K562 (cell line): ENCODE measurements around the gene DOCK3. TPM values are rescaled to one million over a fixed set of nuclear protein-coding genes. Genes with fewer than 3 reads are reported as not detected.

Source experiments
- ATAC-seq: fragments of 200-7000 bp; cut with Tn5 transposase; 3 replicates; pipeline ENCODE4 v1.9.1; 2020; ENCODE audit warnings: moderate library complexity
- BruUV-seq: library from RNA; stranded (reverse); fragments of 400-500 nt; replicated peaks from 2 replicates; lab custom pipeline; 2021; lab: Mats Ljungman, UMichigan
- CTCF ChIA-PET: fragments of 300-600 bp; formaldehyde crosslinking; extraction: SDS; loops from one replicate; lab custom pipeline; 2021; ENCODE audit warnings: low intra/inter-chr PET ratio; lab: Yijun Ruan, JAX
- POLR2A ChIA-PET: fragments of 300-600, 350-650 bp; sonication (Branson Sonifier 250); formaldehyde crosslinking; extraction: SDS; loops from one replicate; lab custom pipeline; 2021; ENCODE audit warnings: antibody characterized with exemption, inconsistent platforms; lab: Yijun Ruan, JAX
- DNase-seq, 4 experiments: peaks; one replicate each; pipeline versions ENCODE4 v3.0.0 to v3.0.0-alpha.2; 2011 to 2018; ENCODE audit warnings: low spot score in 3 of 4, mixed read lengths in 3 of 4; ENCODE audit errors: extremely low read depth in 1 of 4
- FAIRE-seq: peaks from 2 replicates; lab custom pipeline; 2011; peaks lifted over from hg19 to GRCh38; lab: Jason Lieb, UNC
- H2AFZ ChIP-seq: 2 replicates; pipeline ENCODE4 v1.6.0; 2011; ENCODE audit warnings: low read depth, low read length, control low read depth, inconsistent platforms
- H3K27ac ChIP-seq: fragments of 200-600 bp; 3 replicates; pipeline ENCODE4 v1.8.0; 2011; ENCODE audit warnings: low read depth, mild to moderate bottlenecking, control low read depth, inconsistent platforms, low read length, moderate library complexity, mixed read lengths; ENCODE audit errors: extremely low read depth
- H3K27me3 ChIP-seq, 2 experiments: fragments of 300-600 bp in 1 of 2; 2 replicates in 1 of 2; 3 replicates in 1 of 2; pipeline versions ENCODE4 v1.6.0 to v1.8.0; 2011; ENCODE audit warnings: inconsistent platforms in 2 of 2, low read length in 2 of 2, mild to moderate bottlenecking in 1 of 2, mixed read lengths in 1 of 2, moderate library complexity in 1 of 2; ENCODE audit not compliant: control insufficient read depth in 2 of 2, insufficient read depth in 2 of 2
- H3K36me3 ChIP-seq: fragments of 300-600 bp; 3 replicates; pipeline ENCODE4 v1.8.0; 2011; ENCODE audit warnings: mild to moderate bottlenecking, low read length, inconsistent platforms; ENCODE audit not compliant: control insufficient read depth, insufficient read depth
- H3K4me1 ChIP-seq, 2 experiments: fragments of 200-600 bp in 1 of 2; replicated peaks in 1 of 2; 2 replicates in 1 of 2; 3 replicates in 1 of 2; pipeline versions ENCODE4 v1.5.1 to v1.8.0; 2011; ENCODE audit warnings: inconsistent platforms in 2 of 2, low read length in 2 of 2, mild to moderate bottlenecking in 1 of 2, mixed read lengths in 1 of 2, moderate library complexity in 1 of 2; ENCODE audit not compliant: control insufficient read depth in 2 of 2, insufficient read depth in 2 of 2
- H3K4me2 ChIP-seq: 2 replicates; pipeline ENCODE4 v1.6.1; 2011; ENCODE audit warnings: low read length, control low read depth, inconsistent platforms, mixed read lengths; ENCODE audit not compliant: insufficient read depth
- H3K4me3 ChIP-seq: fragments of 200-600 bp; sonication (generic), shearing (Covaris generic); 2 replicates; pipeline ENCODE4 v1.5.1; 2016; ENCODE audit warnings: control low read depth, inconsistent platforms
- H3K79me2 ChIP-seq: fragments of 200-600 bp; 3 replicates; pipeline ENCODE4 v1.8.0; 2011; ENCODE audit warnings: low read length, inconsistent platforms; ENCODE audit not compliant: control insufficient read depth, insufficient read depth
- H3K9ac ChIP-seq, 2 experiments: 2 replicates each; pipeline versions ENCODE4 v1.6.0 to v1.6.1; 2011; ENCODE audit warnings: low read depth in 2 of 2, low read length in 2 of 2, control low read depth in 1 of 2, inconsistent platforms in 1 of 2, mild to moderate bottlenecking in 1 of 2, mixed read lengths in 1 of 2; ENCODE audit not compliant: insufficient read depth in 1 of 2
- H3K9me1 ChIP-seq: one replicate; pipeline ENCODE4 v1.6.0; 2011; ENCODE audit warnings: inconsistent platforms, mild to moderate bottlenecking, low read length, moderate library complexity; ENCODE audit not compliant: control insufficient read depth, insufficient read depth
- H3K9me3 ChIP-seq: replicated peaks from 2 replicates; pipeline ENCODE4 v1.5.1; 2011; ENCODE audit warnings: low read depth, low read length, inconsistent platforms; ENCODE audit not compliant: control insufficient read depth, insufficient read depth
- H4K20me1 ChIP-seq: replicated peaks from 2 replicates; pipeline ENCODE4 v1.6.1; 2011; ENCODE audit warnings: low read length, inconsistent platforms, mixed read lengths; ENCODE audit not compliant: control insufficient read depth, insufficient read depth
- PHB2 ChIP-seq: fragments of 450-650 bp; IDR thresholded peaks from 2 replicates; pipeline ENCODE4 v1.6.1; 2017; ENCODE audit warnings: low read depth
- TCFL5 ChIP-seq: fragments of 250-450 bp; sonication (Bioruptor Pico); conservative IDR thresholded peaks from 2 replicates; pipeline ENCODE4 v1.6.1; 2021; ENCODE audit warnings: mild to moderate bottlenecking, moderate library complexity, matching md5 sums
- ZBTB2 ChIP-seq: fragments of 450-650 bp; IDR thresholded peaks from 2 replicates; pipeline ENCODE4 v1.6.1; 2016; ENCODE audit warnings: antibody characterized with exemption
- ZC3H11A ChIP-seq: IDR thresholded peaks from 2 replicates; pipeline ENCODE4 v1.6.1; 2012; ENCODE audit warnings: low read depth, low read length, improper control_type of control experiment
- ZNF124 ChIP-seq: sonication (generic); formaldehyde crosslinking; IDR thresholded peaks from 2 replicates; pipeline ENCODE4 v1.8.1; 2022; ENCODE audit warnings: missing genetic modification reagents
- ZNF24 ChIP-seq: fragments of 450-650 bp; IDR thresholded peaks from 2 replicates; pipeline ENCODE4 v1.6.1; 2016
- ZNF282 ChIP-seq: sonication (generic); formaldehyde crosslinking; IDR thresholded peaks from 2 replicates; pipeline ENCODE4 v1.8.1; 2023; ENCODE audit warnings: missing genetic modification reagents
- WGBS: fragments of 100-300 bp; shearing (Covaris generic); methylation state at CpG from one replicate; pipeline ENCODE4 v1.1.6; 2016; ENCODE audit warnings: low coverage, mixed read lengths; ENCODE audit not compliant: insufficient coverage; ENCODE audit errors: missing lambda C conversion rate; 5-methylcytosine and 5-hydroxymethylcytosine counted together
- in situ Hi-C: fragments of 300-500 bp; cut with MboI; formaldehyde crosslinking; loops from 4 replicates; pipeline ENCODE4 v1.15.0; 2018; ENCODE audit warnings: inconsistent platforms, mixed read lengths
- intact Hi-C: fragments of 100-400 bp; cut with micrococcal nuclease; formaldehyde crosslinking; loops from 2 replicates; pipeline ENCODE4 v1.14.2; 2022
- polyA plus RNA-seq, 8 experiments: library from polyadenylated mRNA; depleted of rRNA in 4 of 8; stranded (reverse) in 5 of 8; unstranded in 3 of 8; fragments of >200 nt; fragmentation: Nextera tagmentation in 2 of 8; fragmentation: Illumina TruSeq in 1 of 8; extraction: Ambion mirVana in 2 of 8; extraction: Trizol in 1 of 8; gene quantifications; 2 replicates each; pipeline versions ENCODE4 v1.2.1 to v1.2.3, GENCODE V29; 2011 to 2014; ENCODE audit warnings: inconsistent platforms in 1 of 8, missing spikeins in 1 of 8
- total RNA-seq, 7 experiments: library from RNA; depleted of rRNA in 6 of 7; stranded (reverse); fragments of >200 nt in 6 of 7; fragmentation: Illumina TruSeq in 2 of 7; extraction: Trizol in 2 of 7; gene quantifications; 2 replicates each; pipeline versions ENCODE4 v1.2.1 to v1.2.3, GENCODE V29; 2011 to 2021; ENCODE audit warnings: low replicate concordance in 1 of 7

DOCK3 gene
- total and polyA plus RNA-seq, 9 of the 15 experiments (the other 6 are each of a cell fraction or from before 2014, with no cell fraction given): under 0.01 to 0.03 (median 0.01) TPM; not detected in 4

GRCh38 chr3:50816894-50817293 lies 142.2 kb downstream of the DOCK3 start:
- Histone ChIP-seq H4K20me1 (no peaks in the 10 kb centered on the region), H3K79me2 (no peaks in the 10 kb centered on the region), H3K4me3 (no peak overlapping the region), H3K27ac (no peak overlapping the region), H3K27me3 (no peaks in the 10 kb centered on the region), H2AFZ (no peak overlapping the region), H3K36me3 (no peaks in the 10 kb centered on the region), H3K9me3 (no peaks in the 10 kb centered on the region), H3K9me1 (no peaks in the 10 kb centered on the region), H3K9ac (no peak overlapping the region), H3K4me1 (no peaks in the 10 kb centered on the region), H3K4me2 (no peak overlapping the region)
- 0% methylated on average over 2 of the region's 3 CpGs for WGBS
- BruUV-seq: no TSS peak
- TF ChIP-seq PHB2: no peak
- no peak for FAIRE-seq
- POLR2A ChIA-PET: no interaction called here
- CTCF ChIA-PET: no interaction called here
- intact Hi-C loops: no loop called here
- no peak for ATAC-seq
- in situ Hi-C loops: no loop called here
- DNase-seq: no peak

GRCh38 chr3:50817756-50818529 lies 143.2 kb downstream of the DOCK3 start:
- ATAC-seq (no peak), FAIRE-seq (no peak), DNase-seq (no peak)
- ChIA-PET POLR2A (no interaction called here), CTCF (no interaction called here)
- 0% methylated on average over 3 of the region's 3 CpGs for WGBS
- Histone ChIP-seq H3K36me3 (no peaks in the 10 kb centered on the region), H3K4me3 (no peak overlapping the region), H3K9ac (no peak overlapping the region), H3K27me3 (no peaks in the 10 kb centered on the region), H3K4me2 (no peak overlapping the region), H2AFZ (no peak overlapping the region), H3K9me1 (no peaks in the 10 kb centered on the region), H3K27ac (no peak overlapping the region), H3K9me3 (no peaks in the 10 kb centered on the region), H4K20me1 (no peaks in the 10 kb centered on the region), H3K79me2 (no peaks in the 10 kb centered on the region), H3K4me1 (no peaks in the 10 kb centered on the region)
- TF ChIP-seq ZNF282 (CRISPR knock-in tag) (no peak), ZNF24 (no peak), ZNF124 (CRISPR knock-in tag) (no peak), ZC3H11A (no peak), TCFL5 (CRISPR knock-in tag) (no peak), ZBTB2 (no peak)
- no TSS peak for BruUV-seq
- in situ Hi-C loops (no loop called here), intact Hi-C loops (no loop called here)
